Activated CD4-positive, alpha-beta T cell treated with anti-CD3 and anti-CD28 coated beads, Interleukin-2, amount 50 U/mL, for 4 hours (primary cell): ENCODE results near the gene BPGM.
A peak's percentile ranks its signal among the peaks of the same experiment; 100 is the strongest.

Experiments used
- DNase-seq, 2 experiments: peaks; one replicate each; pipeline ENCODE4 v3.0.0-alpha.2; 2020

BPGM gene

DNA sequence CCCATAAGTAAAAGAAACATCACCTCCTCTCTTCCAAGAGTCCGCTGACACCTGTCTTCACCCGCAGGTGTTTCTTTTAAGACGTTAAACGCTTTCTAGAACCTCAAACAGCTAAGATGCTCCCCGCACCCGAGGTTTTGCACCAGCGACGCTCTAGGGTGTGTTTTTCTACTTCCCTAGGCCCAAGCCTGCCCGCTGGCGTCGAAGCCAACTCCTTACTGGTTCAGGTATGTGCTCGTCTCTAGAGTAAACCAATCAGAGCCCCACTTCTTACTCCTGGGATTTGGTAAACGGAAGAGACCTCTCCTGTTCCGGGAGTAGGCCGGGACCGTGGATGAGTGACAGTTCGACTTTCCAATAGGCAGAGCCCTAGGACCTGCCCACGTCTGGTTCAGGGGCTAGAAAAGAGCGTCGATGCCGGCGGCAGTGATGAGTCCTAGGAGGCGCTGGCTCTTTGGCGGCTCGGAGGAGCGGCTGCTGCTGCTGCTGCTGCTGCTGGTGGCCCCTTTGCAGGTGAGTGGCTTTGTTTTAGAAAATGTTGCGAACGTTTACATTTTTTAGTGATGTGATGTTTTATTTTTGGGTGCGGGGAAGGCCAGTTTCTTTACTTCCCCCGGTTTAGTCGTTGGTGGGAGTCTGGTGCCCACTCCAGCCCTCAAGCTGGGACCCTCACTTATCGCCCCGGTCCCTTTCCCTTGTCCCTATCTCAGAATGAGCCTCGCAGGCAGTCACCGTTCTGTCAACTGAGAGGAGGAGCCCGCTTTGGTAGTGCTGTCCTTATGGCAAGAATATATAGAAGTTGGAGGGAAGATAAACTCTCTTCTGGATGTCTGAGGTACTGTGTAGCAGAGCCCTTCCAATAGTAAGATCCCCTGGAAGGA is at the start of gene BPGM:
TSS of gene BPGM (plus strand) at position 429 of the 881 bp plus-strand sequence. CDS start 14,655 bp downstream, outside the sequence.
- peak; percentile 95 to 96 for DNase-seq

GRCh38 chr7:134599371-134599770 is 47.3 kb upstream of the BPGM start:
- DNase-seq, result no peak

DNA sequence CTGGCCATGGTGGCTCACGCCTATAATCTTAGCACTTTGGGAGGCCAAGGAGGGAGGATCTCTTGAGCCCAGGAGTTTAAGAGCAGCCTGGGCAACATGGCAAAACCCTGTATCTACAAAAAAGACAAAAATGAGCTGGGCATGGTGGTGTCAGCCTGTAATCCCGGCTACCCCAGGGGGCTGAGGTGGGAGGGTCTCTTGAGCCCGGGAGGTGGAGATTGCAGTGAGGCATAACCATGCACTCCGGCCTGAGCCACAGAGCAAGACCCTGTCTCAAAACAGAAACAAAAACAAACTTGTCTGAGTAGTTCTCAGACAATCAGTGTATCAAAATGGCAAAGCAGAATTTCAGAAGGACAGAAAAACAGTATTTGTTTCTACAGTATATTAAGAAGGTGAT is 45.2 kb upstream of the BPGM start:
- DNase-seq, result no peak

DNA sequence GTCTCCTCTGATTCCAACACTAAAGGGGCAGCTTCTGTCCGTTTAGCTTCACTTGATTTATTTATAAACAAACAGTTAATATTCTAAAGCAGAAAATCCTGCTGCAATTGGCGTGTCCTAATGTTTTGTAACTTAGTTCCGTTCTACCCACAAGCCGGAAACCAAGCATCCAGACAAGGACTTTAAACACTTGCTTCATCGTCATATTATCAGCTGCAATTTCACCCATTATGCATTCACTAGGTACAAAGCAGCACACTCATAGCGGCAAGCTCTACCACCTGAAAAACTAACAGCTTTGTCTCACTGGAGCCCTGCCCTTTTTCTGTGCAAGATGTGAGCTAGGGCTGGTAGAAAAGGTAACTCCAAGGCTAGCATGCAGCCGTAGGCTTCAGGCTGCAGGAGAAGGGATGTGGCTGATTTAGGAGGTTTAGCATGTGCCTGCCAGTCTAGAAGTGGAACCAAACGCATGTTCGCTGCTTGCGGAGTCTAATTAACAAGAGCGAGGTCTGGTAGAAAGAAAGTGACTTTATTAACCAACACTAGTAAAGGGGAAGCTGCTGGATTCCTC is 43.7 kb upstream of the BPGM start:
- no peak for DNase-seq

GRCh38 chr7:134605978-134606923 is 40.4 kb upstream of the BPGM start:
- DNase-seq, result peak; percentile 47 to 53

DNA sequence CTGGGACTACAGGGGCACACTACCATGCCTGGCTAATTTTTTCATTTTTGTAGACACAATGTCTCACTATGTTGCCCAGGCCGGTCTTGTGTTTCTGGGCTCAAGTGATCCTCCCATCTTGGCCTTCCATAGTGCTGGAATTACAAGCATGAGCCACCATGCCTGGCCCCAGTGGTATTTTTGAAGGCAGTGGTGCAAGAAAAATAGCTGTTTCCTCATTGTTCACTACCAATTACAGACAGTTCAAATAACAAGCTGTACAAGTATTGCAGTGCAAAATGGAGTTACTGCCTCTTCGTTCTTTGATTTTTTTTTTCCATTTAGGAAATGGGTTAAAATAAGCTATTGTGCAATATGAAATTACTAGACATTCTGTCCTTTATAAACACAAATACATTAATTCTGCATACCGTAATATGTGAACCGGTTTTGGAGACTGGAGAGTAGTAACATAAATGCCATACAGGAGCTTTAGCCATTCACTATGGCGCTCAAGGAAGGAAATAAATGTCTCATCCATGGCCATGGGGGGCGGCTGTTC is 35.0 kb upstream of the BPGM start:
- no peak for DNase-seq

- DNase-seq, result no peak
Observed at GRCh38 chr7:134612197-134612596, 34.5 kb upstream of the BPGM start.

DNA sequence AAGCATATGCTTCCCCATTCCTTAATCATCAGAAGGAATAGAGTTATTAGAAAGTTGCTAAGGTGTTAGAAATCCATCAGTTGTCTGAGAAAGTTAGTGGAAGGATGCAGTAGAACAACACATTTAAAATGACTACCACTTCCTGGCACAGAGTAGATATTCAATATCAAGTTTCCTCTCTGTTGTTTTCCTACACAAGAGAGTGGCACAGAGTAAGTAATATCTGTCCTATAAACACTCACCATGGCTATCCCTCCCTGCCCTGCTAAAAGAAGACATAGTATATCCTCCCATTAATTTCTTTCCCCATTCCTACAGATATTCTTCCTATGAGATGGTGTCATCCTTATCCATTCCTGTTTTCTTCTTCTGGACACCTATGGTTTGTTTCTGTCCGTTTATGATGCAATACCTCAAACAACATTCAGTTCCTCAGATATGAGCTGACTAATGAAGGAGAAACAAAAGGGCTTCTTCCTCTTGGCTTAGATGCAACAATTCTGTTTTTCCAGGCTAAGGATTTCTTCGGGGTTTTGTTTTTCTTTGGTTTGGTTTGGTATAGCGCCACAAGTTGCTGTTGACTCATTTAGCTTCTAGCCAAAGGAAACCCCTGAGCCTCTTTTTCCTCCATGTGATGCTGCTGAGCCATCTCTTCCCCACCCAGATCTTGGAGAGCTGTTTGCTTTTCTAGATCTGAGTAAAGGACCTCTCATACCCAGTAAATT is 32.9 kb upstream of the BPGM start:
- DNase-seq, result no peak

DNA sequence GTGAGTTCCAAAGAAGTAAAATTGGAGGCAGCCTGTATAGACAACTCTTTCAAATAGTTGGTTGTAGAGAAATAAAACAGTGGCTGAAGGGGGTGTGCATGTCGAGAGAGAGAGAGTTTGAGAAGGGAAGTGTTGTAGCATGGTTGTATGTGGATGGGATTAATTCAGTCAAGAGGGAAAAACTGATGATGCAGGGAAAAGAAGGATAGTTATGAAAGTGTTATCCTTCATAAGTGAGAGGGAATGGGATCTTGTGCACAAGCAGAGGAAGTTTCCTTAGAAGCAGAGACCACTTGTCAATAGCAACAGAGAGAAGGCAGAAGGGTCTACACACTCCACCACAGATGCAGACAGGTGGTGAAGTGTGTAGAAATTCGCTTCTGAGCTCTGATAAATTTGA is 30.0 kb upstream of the BPGM start:
- DNase-seq, result no peak

DNA sequence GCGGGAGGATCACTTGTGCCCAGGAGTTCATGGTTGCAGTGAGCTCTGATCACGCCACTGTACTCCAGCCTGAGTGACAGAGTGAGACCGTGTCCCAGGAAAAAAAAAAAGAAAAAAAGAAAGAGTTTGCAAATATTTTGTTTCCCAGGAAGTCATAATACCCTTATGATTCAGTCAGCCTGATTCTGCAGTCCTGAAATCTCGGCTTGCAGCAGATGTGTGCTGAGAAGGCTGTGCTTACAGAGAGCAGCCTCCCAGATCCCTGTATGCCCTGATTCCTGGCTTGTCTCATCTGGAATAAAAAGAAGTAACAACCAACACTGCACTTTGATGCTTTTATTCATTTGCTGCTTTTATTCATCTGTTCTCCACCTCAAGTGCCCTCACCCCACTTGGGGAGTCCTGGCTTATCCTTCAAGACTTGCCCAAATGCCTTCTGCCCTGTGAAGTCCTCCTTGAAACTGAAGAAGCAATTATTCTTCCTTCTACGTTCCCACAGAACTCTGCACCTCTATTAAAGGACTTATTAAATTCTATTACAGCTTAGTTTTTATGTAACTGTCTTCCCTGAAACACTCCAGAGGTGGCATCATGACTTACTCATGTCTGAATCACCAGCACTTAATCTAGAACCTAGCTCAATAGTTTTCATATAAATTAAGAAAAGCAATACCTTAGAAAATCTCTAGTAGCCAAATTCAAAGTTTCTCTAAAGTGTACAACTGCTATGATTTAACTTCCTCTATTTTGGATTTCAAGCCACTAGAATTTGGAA is 27.7 kb upstream of the BPGM start:
- no peak for DNase-seq

DNA sequence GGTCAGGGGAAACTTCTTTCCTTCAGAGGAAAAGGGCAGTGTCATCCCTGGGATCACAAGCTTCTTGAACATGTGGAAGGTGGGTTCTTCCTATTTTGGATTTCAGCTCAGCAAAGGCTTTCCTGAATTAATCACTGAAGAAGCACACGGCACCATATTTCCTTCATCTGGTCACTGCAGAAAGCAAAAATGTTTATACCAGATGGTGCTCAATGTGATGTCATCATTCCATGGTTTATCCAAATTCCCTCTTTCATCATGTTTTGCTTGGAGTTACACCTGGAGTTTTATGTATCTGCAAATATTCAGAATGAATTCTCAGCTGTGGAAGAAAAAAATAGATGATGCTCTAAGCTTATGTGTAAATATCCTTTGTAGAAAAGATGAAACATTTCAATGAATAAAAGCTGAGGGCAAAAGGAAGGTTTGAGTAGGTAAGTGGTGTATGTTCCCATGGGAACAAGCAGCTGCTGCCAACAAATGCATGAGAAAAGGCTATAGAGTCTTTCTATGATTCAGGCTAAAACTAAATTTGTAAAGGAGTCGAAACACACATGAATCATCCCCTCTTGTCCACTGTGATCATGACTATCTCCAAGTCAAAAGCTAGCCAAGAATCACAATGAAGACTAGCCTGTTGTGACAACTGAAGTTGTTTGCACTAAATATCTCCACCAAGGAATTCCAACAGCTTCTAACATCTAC is 26.9 kb upstream of the BPGM start:
- DNase-seq, result no peak

DNA sequence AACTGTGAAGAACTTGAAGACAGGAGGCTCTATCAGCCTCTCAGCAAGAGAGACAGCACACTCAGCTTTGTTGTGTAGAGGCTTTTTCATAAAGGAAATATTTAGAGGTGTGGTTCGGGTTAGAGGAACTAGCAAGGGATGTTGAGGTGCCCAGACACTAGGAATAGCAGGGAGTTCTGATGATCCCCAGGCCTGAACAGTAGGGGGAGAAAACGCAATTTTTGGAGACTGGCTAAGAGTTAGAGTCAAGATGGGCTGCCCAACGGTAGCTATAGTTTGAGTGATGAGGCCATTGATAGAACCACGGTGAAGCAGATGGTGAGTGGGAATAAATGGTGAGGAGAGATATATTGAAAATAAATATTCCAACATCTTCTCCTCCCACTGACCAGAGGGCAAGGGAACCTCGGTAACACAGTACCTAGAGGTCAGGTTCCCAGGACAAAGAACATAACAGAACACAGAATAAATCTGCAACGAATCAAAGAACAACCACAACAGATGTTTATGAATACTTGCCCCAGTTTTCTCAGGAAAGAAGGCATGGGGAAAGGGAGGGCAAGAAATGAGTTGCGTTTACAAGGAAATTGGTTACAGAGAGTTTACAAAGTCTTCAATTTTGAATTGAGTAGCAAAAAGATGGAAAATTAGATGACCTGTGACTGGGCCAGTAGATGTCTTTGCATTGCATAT is 24.2 kb upstream of the BPGM start:
- no peak for DNase-seq

DNA sequence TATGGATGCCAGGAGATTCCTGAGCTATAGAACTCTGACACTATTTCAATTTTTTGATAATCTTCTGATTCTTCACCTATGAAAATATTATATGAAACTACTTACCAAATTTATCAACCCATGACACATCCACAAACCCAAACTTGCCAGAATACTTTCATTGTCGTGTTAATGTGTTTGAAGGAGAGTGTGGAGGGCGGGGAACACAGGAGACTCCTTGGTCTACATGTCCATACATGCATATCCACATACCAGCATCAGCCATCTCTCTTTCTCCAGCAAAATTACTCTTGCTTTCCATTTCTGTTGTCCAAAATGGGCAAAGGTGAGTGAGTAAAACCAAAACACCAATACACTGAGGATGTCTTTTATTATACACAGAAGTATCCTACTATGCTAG is 23.5 kb upstream of the BPGM start:
- DNase-seq, result no peak

GRCh38 chr7:134625550-134625949 is 21.1 kb upstream of the BPGM start:
- no peak for DNase-seq

GRCh38 chr7:134627109-134627774 is 19.4 kb upstream of the BPGM start:
- no peak for DNase-seq

DNA sequence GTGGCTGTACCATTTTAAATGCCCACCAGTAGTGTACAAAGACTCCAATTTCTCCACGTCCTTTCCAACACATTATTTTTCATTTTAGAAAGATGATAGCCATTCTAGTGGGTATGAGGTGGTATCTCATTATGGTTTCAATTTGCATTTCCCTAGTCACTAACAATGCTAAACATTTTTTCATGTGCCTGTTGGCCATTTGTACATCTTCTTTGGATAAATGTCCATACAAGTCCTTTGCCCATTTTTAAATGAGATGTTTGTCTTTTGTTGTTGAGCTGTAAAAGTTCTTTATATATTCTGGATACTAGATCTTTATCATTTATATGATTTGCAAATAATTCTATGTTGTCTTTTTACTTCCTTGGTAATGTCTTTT is 18.9 kb upstream of the BPGM start:
- DNase-seq, result no peak

- no peak for DNase-seq
Observed at GRCh38 chr7:134629445-134629844, 17.2 kb upstream of the BPGM start.

GRCh38 chr7:134630237-134630636 is 16.4 kb upstream of the BPGM start:
- DNase-seq, result no peak

- no peak for DNase-seq
Observed at GRCh38 chr7:134630893-134631292, 15.8 kb upstream of the BPGM start.

- DNase-seq, result no peak
Observed at GRCh38 chr7:134632052-134632451, 14.6 kb upstream of the BPGM start.
